ENCODE data around the gene TPM1.

- TF ChIP-seq, protein P1, sequence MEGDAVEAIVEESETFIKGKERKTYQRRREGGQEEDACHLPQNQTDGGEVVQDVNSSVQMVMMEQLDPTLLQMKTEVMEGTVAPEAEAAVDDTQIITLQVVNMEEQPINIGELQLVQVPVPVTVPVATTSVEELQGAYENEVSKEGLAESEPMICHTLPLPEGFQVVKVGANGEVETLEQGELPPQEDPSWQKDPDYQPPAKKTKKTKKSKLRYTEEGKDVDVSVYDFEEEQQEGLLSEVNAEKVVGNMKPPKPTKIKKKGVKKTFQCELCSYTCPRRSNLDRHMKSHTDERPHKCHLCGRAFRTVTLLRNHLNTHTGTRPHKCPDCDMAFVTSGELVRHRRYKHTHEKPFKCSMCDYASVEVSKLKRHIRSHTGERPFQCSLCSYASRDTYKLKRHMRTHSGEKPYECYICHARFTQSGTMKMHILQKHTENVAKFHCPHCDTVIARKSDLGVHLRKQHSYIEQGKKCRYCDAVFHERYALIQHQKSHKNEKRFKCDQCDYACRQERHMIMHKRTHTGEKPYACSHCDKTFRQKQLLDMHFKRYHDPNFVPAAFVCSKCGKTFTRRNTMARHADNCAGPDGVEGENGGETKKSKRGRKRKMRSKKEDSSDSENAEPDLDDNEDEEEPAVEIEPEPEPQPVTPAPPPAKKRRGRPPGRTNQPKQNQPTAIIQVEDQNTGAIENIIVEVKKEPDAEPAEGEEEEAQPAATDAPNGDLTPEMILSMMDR (IDR thresholded peaks at IDR 0.05) = no peak
- TF ChIP-seq EP300 (IDR thresholded peaks at IDR 0.05) (no peak), POLR2A (IDR thresholded peaks at IDR 0.05) (no peak), POLR2AphosphoS5 (IDR thresholded peaks at IDR 0.05) (no peak)
These were observed 24.8 kb downstream of the TPM1 start for GRCh38 chr15:63067306-63067705.

Measured in suprapubic skin (tissue), 4 donors.